ENCODE measurements around the gene TBC1D22A. TPM values are rescaled to one million over a fixed set of nuclear protein-coding genes. Genes with fewer than 3 reads are reported as not detected.

TBC1D22A gene
- total RNA-seq, 1 donor from 2014 or later = 24.2 TPM

DNA sequence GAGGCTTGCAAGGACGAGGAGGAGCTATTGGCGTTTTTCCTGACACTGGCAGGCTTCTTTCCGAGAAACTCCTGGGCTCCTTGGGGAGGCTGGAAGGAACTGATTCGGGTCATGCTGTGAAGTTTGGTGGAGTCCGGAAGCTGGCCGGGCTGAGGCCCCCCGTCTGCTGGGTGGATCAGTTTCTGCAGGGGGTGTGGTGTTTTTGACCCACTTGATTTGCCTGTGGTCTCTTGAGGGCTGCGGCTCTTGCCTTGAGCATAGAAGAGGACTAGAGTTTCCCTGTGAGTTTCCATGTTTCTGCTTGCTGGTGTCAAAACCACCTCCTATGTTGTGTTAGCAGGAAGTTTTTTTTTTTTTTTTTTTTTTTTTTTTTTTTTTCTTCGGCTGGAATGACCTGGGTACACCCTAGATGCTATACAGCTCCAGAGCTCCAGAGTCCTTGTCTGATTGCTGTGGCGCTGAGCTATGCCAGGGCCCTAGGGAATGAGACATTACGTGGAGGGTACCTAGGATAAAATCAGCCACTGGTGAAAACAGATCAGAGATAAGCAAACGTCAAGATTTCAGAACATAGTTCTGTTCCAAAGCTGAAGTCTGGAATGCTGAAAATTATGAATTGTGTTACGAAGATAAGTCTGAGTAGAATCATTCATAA is 728 bp downstream of the TBC1D22A start:
- no peaks in the 10 kb centered on the region for H3K27me3 ChIP-seq (ENCODE audit: insufficient read depth, low read length)
- Mint-ChIP-seq H3K9me3 (ENCODE audit: unreplicated experiment) (no peaks in the 10 kb centered on the region), H3K27me3 (ENCODE audit: low read depth, unreplicated experiment) (no peaks in the 10 kb centered on the region), H3K27ac (ENCODE audit: unreplicated experiment) (peak overlapping the region; percentile 99), H3K4me3 (ENCODE audit: unreplicated experiment) (peak overlapping the region; percentile 99), H3K36me3 (ENCODE audit: low read depth, unreplicated experiment) (peaks cover 11% of the 10 kb centered on the region), H3K4me1 (ENCODE audit: low read depth, unreplicated experiment) (peaks cover 20% of the 10 kb centered on the region)
- H3K79me2 ChIP-seq (ENCODE audit: insufficient read depth, low read length) = peaks cover 63% of the 10 kb centered on the region
- peak overlapping the region; percentile 90 for H3K4me3 ChIP-seq (ENCODE audit: insufficient read depth, low read depth, low read length)
- peaks cover 24% of the 10 kb centered on the region for H4K20me1 ChIP-seq (ENCODE audit: insufficient read depth, low read length)
- peak overlapping the region; percentile 95 for H3K27ac ChIP-seq (ENCODE audit: low read depth, low read length)
- peak overlapping the region; percentile 97 for H3K9ac ChIP-seq (ENCODE audit: low read length)
- DNase-seq (ENCODE audit: low read depth) = no peak
- no peaks in the 10 kb centered on the region for H3K9me3 ChIP-seq (ENCODE audit: insufficient read depth, low read depth, low read length)
- H3K4me2 ChIP-seq (ENCODE audit: low read length) = peak overlapping the region; percentile 98
- no peak for TF ChIP-seq EZH2 (IDR thresholded peaks at IDR 0.05; ENCODE audit: insufficient read depth, low read length)
- TF ChIP-seq, protein P1, sequence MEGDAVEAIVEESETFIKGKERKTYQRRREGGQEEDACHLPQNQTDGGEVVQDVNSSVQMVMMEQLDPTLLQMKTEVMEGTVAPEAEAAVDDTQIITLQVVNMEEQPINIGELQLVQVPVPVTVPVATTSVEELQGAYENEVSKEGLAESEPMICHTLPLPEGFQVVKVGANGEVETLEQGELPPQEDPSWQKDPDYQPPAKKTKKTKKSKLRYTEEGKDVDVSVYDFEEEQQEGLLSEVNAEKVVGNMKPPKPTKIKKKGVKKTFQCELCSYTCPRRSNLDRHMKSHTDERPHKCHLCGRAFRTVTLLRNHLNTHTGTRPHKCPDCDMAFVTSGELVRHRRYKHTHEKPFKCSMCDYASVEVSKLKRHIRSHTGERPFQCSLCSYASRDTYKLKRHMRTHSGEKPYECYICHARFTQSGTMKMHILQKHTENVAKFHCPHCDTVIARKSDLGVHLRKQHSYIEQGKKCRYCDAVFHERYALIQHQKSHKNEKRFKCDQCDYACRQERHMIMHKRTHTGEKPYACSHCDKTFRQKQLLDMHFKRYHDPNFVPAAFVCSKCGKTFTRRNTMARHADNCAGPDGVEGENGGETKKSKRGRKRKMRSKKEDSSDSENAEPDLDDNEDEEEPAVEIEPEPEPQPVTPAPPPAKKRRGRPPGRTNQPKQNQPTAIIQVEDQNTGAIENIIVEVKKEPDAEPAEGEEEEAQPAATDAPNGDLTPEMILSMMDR (IDR thresholded peaks at IDR 0.05; ENCODE audit: insufficient read depth, low read depth, low read length) = no peak
- FAIRE-seq = no peak
- H3K36me3 ChIP-seq (ENCODE audit: insufficient read depth, low read length) = no peaks in the 10 kb centered on the region
- peak overlapping the region; percentile 83 for H2AFZ ChIP-seq (ENCODE audit: low read depth, low read length)
- peaks cover 17% of the 10 kb centered on the region for H3K4me1 ChIP-seq (ENCODE audit: insufficient read depth, low read length)

DNA sequence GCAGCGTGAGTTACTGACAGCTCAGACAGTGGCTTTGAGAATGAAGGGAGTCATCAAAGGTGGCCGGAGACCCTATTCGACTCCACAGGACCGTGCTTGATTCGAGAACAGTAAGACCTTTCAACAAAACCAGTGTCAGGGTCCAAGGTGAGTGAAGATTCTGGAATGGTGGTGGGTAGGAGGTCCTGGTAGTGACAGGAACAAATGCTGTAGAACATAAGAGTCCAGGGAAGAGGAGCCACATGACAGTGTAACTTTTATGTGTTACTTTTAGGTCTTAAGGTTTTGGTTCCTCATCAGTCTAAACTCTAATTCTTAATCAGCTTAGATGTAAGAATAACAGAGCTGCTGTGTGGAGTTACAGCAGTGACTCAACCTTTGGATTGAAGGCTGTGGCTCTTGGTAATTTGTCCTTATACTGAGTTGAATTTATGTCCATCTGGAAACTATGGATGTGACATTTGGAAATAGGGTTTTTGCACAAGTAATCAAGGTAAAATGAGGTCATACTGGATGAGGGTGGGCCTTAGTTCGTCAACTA is 1.8 kb downstream of the TBC1D22A start:
- H3K9ac ChIP-seq (ENCODE audit: low read length) = no peak overlapping the region
- H3K4me2 ChIP-seq (ENCODE audit: low read length) = peak overlapping the region; percentile 98

More for the DNA sequence above, 1.8 kb downstream of the TBC1D22A start:
- Mint-ChIP-seq H3K4me1 (ENCODE audit: low read depth, unreplicated experiment) (peaks cover 25% of the 10 kb centered on the region), H3K9me3 (ENCODE audit: unreplicated experiment) (no peaks in the 10 kb centered on the region), H3K4me3 (ENCODE audit: unreplicated experiment) (peak overlapping the region; percentile 99), H3K27ac (ENCODE audit: unreplicated experiment) (no peak overlapping the region), H3K36me3 (ENCODE audit: low read depth, unreplicated experiment) (peaks cover 7% of the 10 kb centered on the region), H3K27me3 (ENCODE audit: low read depth, unreplicated experiment) (no peaks in the 10 kb centered on the region)
- Histone ChIP-seq H3K27me3 (ENCODE audit: insufficient read depth, low read length) (no peaks in the 10 kb centered on the region), H3K36me3 (ENCODE audit: insufficient read depth, low read length) (no peaks in the 10 kb centered on the region), H3K4me1 (ENCODE audit: insufficient read depth, low read length) (peaks cover 17% of the 10 kb centered on the region), H3K9me3 (ENCODE audit: insufficient read depth, low read depth, low read length) (no peaks in the 10 kb centered on the region), H3K79me2 (ENCODE audit: insufficient read depth, low read length) (peaks cover 70% of the 10 kb centered on the region), H3K4me3 (ENCODE audit: insufficient read depth, low read depth, low read length) (no peak overlapping the region), H4K20me1 (ENCODE audit: insufficient read depth, low read length) (peaks cover 27% of the 10 kb centered on the region), H2AFZ (ENCODE audit: low read depth, low read length) (no peak overlapping the region), H3K27ac (ENCODE audit: low read depth, low read length) (no peak overlapping the region)
- DNase-seq (ENCODE audit: low read depth) (no peak), FAIRE-seq (no peak)
- TF ChIP-seq, protein P1 (IDR thresholded peaks at IDR 0.05; ENCODE audit: insufficient read depth, low read depth, low read length) = no peak
- TF ChIP-seq EZH2 (IDR thresholded peaks at IDR 0.05; ENCODE audit: insufficient read depth, low read length) = no peak

Data from astrocyte (in vitro differentiated cells and primary cell).